Panc1 (cell line): ENCODE data around the gene TANK.

Experiments
- POLR2AphosphoS5 ChIP-seq: IDR thresholded peaks from 2 replicates; pipeline ENCODE4 v1.6.1; 2012; ENCODE audit warnings: mild to moderate bottlenecking, low read depth, low read length, moderate library complexity
- TF ChIP-seq, protein P1 (sequence below): fragments of 450-650 bp; IDR thresholded peaks from 2 replicates; pipeline ENCODE4 v1.5.1; 2017; ENCODE audit warnings: mild to moderate bottlenecking

- TF ChIP-seq, protein P1, sequence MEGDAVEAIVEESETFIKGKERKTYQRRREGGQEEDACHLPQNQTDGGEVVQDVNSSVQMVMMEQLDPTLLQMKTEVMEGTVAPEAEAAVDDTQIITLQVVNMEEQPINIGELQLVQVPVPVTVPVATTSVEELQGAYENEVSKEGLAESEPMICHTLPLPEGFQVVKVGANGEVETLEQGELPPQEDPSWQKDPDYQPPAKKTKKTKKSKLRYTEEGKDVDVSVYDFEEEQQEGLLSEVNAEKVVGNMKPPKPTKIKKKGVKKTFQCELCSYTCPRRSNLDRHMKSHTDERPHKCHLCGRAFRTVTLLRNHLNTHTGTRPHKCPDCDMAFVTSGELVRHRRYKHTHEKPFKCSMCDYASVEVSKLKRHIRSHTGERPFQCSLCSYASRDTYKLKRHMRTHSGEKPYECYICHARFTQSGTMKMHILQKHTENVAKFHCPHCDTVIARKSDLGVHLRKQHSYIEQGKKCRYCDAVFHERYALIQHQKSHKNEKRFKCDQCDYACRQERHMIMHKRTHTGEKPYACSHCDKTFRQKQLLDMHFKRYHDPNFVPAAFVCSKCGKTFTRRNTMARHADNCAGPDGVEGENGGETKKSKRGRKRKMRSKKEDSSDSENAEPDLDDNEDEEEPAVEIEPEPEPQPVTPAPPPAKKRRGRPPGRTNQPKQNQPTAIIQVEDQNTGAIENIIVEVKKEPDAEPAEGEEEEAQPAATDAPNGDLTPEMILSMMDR: no peak
- no peak for TF ChIP-seq POLR2AphosphoS5
Observed at GRCh38 chr2:161219211-161219610, 59.0 kb downstream of the TANK start.
